ENCODE measurements around the gene TMEM158. TPM values are rescaled to one million over a fixed set of nuclear protein-coding genes. Genes with fewer than 3 reads are reported as not detected.

Gene TMEM158
- total RNA-seq, 5 donors from 2014 or later (not counting 1 experiment from before 2014, with no cell fraction given): 0.13 to 0.26 (median 0.16) TPM

- POLR2A ChIA-PET: no interaction called here
- H3K4me1 Mint-ChIP-seq: no peaks in the 10 kb centered on the region
Observed at GRCh38 chr3:45269952-45270351, 43.9 kb upstream of the TMEM158 start.

GRCh38 chr3:45267097-45267496 is 41.0 kb upstream of the TMEM158 start:
- CTCF ChIA-PET: no interaction called here
- WGBS (ENCODE audit: insufficient coverage): no CpG with 5 or more reads among the region's 2 CpGs
- H3K9me3 Mint-ChIP-seq: no peaks in the 10 kb centered on the region

More at GRCh38 chr3:45269952-45270351, 43.9 kb upstream of the TMEM158 start:
- no peaks in the 10 kb centered on the region for H3K36me3 ChIP-seq (ENCODE audit: control insufficient read depth in 2 of 2, extremely low read depth in 1 of 2, insufficient read depth in 1 of 2, low read length in 1 of 2)
- Mint-ChIP-seq H3K27me3 (peaks cover 15 to 32% of the 10 kb centered on the region in 2 donors), H3K36me3 (no peaks in the 10 kb centered on the region), H3K27ac (no peak overlapping the region), H3K4me3 (no peak overlapping the region), H3K9me3 (no peaks in the 10 kb centered on the region)
- ATAC-seq (replicated peaks in 1 of 4) (no peak), DNase-seq (no peak)
- H3K9me3 ChIP-seq: no peaks in the 10 kb centered on the region
- CTCF ChIA-PET: no interaction called here
- no CpG with 5 or more reads among the region's 2 CpGs for WGBS (ENCODE audit: insufficient coverage)
- H3K27me3 ChIP-seq (replicated peaks in 1 of 2; ENCODE audit: control insufficient read depth in 2 of 2, extremely low read depth in 1 of 2, insufficient read depth in 2 of 2, low read length in 1 of 2): peaks cover 0 to 21% of the 10 kb centered on the region in 2 experiments
- no peaks in the 10 kb centered on the region for H3K4me1 ChIP-seq (ENCODE audit: control insufficient read depth in 1 of 2, extremely low read depth in 1 of 2, insufficient read depth in 2 of 2, low read length in 2 of 2)
- no peak overlapping the region for H3K27ac ChIP-seq (ENCODE audit: low read length)
- no peak overlapping the region for H3K4me3 ChIP-seq (ENCODE audit: control insufficient read depth in 1 of 2, extremely low read depth in 1 of 2, low read length in 1 of 2)

GRCh38 chr3:45261333-45262110 is 35.4 kb upstream of the TMEM158 start:
- H3K27ac Mint-ChIP-seq: no peak overlapping the region
- H3K4me1 Mint-ChIP-seq: no peaks in the 10 kb centered on the region
- H3K9me3 ChIP-seq: no peaks in the 10 kb centered on the region
- H3K27me3 Mint-ChIP-seq: peaks cover 10 to 13% of the 10 kb centered on the region in 2 donors
- ATAC-seq (replicated peaks in 1 of 4) (no peak), DNase-seq (no peak)
- no peaks in the 10 kb centered on the region for H3K36me3 Mint-ChIP-seq
- H3K9me3 Mint-ChIP-seq: no peaks in the 10 kb centered on the region
- no peak overlapping the region for H3K4me3 Mint-ChIP-seq
- peaks cover 0 to 10% of the 10 kb centered on the region in 2 experiments for H3K27me3 ChIP-seq (replicated peaks in 1 of 2; ENCODE audit: control insufficient read depth in 2 of 2, extremely low read depth in 1 of 2, insufficient read depth in 2 of 2, low read length in 1 of 2)
- POLR2A ChIA-PET: interaction anchor here (0.5 to 0.7 kb wide), 2 partner anchors 26 to 416 kb away, joined by 3 read pairs; no protein-coding TSS in a partner anchor
- H3K36me3 ChIP-seq (ENCODE audit: control insufficient read depth in 2 of 2, extremely low read depth in 1 of 2, insufficient read depth in 1 of 2, low read length in 1 of 2): no peaks in the 10 kb centered on the region
- CTCF ChIA-PET: no interaction called here
- no peaks in the 10 kb centered on the region for H3K4me1 ChIP-seq (ENCODE audit: control insufficient read depth in 1 of 2, extremely low read depth in 1 of 2, insufficient read depth in 2 of 2, low read length in 2 of 2)
- no peak overlapping the region for H3K27ac ChIP-seq (ENCODE audit: low read length)
- no peak overlapping the region for H3K4me3 ChIP-seq (ENCODE audit: control insufficient read depth in 1 of 2, extremely low read depth in 1 of 2, low read length in 1 of 2)
- 62% methylated on average over 4 of the region's 6 CpGs for WGBS (ENCODE audit: insufficient coverage)

More at GRCh38 chr3:45267097-45267496, 41.0 kb upstream of the TMEM158 start:
- ATAC-seq (replicated peaks in 1 of 4) (no peak), DNase-seq (no peak)
- Mint-ChIP-seq H3K4me1 (no peaks in the 10 kb centered on the region), H3K36me3 (no peaks in the 10 kb centered on the region), H3K27me3 (peaks cover 7 to 12% of the 10 kb centered on the region in 2 donors), H3K4me3 (no peak overlapping the region), H3K27ac (no peak overlapping the region)
- no peaks in the 10 kb centered on the region for H3K9me3 ChIP-seq
- POLR2A ChIA-PET: no interaction called here
- peaks cover 0 to 4% of the 10 kb centered on the region in 2 experiments for H3K27me3 ChIP-seq (replicated peaks in 1 of 2; ENCODE audit: control insufficient read depth in 2 of 2, extremely low read depth in 1 of 2, insufficient read depth in 2 of 2, low read length in 1 of 2)
- no peaks in the 10 kb centered on the region for H3K36me3 ChIP-seq (ENCODE audit: control insufficient read depth in 2 of 2, extremely low read depth in 1 of 2, insufficient read depth in 1 of 2, low read length in 1 of 2)
- no peak overlapping the region for H3K4me3 ChIP-seq (ENCODE audit: control insufficient read depth in 1 of 2, extremely low read depth in 1 of 2, low read length in 1 of 2)
- no peak overlapping the region for H3K27ac ChIP-seq (ENCODE audit: low read length)
- H3K4me1 ChIP-seq (ENCODE audit: control insufficient read depth in 1 of 2, extremely low read depth in 1 of 2, insufficient read depth in 2 of 2, low read length in 2 of 2): no peaks in the 10 kb centered on the region

- Mint-ChIP-seq H3K4me1 (no peaks in the 10 kb centered on the region), H3K27ac (no peak overlapping the region), H3K9me3 (no peaks in the 10 kb centered on the region), H3K4me3 (no peak overlapping the region), H3K27me3 (peaks cover 12 to 15% of the 10 kb centered on the region in 2 donors), H3K36me3 (no peaks in the 10 kb centered on the region)
- DNase-seq (no peak), ATAC-seq (replicated peaks in 1 of 4) (no peak)
- ChIA-PET POLR2A (no interaction called here), CTCF (no interaction called here)
- H3K27ac ChIP-seq (ENCODE audit: low read length): no peak overlapping the region
- peaks cover 0 to 10% of the 10 kb centered on the region in 2 experiments for H3K27me3 ChIP-seq (replicated peaks in 1 of 2; ENCODE audit: control insufficient read depth in 2 of 2, extremely low read depth in 1 of 2, insufficient read depth in 2 of 2, low read length in 1 of 2)
- no peak overlapping the region for H3K4me3 ChIP-seq (ENCODE audit: control insufficient read depth in 1 of 2, extremely low read depth in 1 of 2, low read length in 1 of 2)
- H3K9me3 ChIP-seq: no peaks in the 10 kb centered on the region
- H3K4me1 ChIP-seq (ENCODE audit: control insufficient read depth in 1 of 2, extremely low read depth in 1 of 2, insufficient read depth in 2 of 2, low read length in 2 of 2): no peaks in the 10 kb centered on the region
- no peaks in the 10 kb centered on the region for H3K36me3 ChIP-seq (ENCODE audit: control insufficient read depth in 2 of 2, extremely low read depth in 1 of 2, insufficient read depth in 1 of 2, low read length in 1 of 2)
Observed at GRCh38 chr3:45259133-45259532, 33.0 kb upstream of the TMEM158 start.

- DNase-seq: no peak
- ATAC-seq (replicated peaks in 1 of 4): no peak
- POLR2A ChIA-PET: no interaction called here
- Mint-ChIP-seq H3K36me3 (no peaks in the 10 kb centered on the region), H3K9me3 (no peaks in the 10 kb centered on the region), H3K27me3 (peaks cover 12 to 15% of the 10 kb centered on the region in 2 donors), H3K27ac (no peak overlapping the region), H3K4me1 (no peaks in the 10 kb centered on the region), H3K4me3 (no peak overlapping the region)
- no peaks in the 10 kb centered on the region for H3K4me1 ChIP-seq (ENCODE audit: control insufficient read depth in 1 of 2, extremely low read depth in 1 of 2, insufficient read depth in 2 of 2, low read length in 2 of 2)
- H3K27me3 ChIP-seq (replicated peaks in 1 of 2; ENCODE audit: control insufficient read depth in 2 of 2, extremely low read depth in 1 of 2, insufficient read depth in 2 of 2, low read length in 1 of 2): peaks cover 0 to 10% of the 10 kb centered on the region in 2 experiments
- H3K9me3 ChIP-seq: no peaks in the 10 kb centered on the region
- no peak overlapping the region for H3K4me3 ChIP-seq (ENCODE audit: control insufficient read depth in 1 of 2, extremely low read depth in 1 of 2, low read length in 1 of 2)
- H3K36me3 ChIP-seq (ENCODE audit: control insufficient read depth in 2 of 2, extremely low read depth in 1 of 2, insufficient read depth in 1 of 2, low read length in 1 of 2): no peaks in the 10 kb centered on the region
- no peak overlapping the region for H3K27ac ChIP-seq (ENCODE audit: low read length)
- CTCF ChIA-PET: no interaction called here
- WGBS (ENCODE audit: insufficient coverage): no CpG with 5 or more reads among the region's 3 CpGs
Observed at GRCh38 chr3:45258317-45258716, 32.2 kb upstream of the TMEM158 start.

GRCh38 chr3:45253316-45253715 is 27.2 kb upstream of the TMEM158 start:
- Mint-ChIP-seq H3K9me3 (no peaks in the 10 kb centered on the region), H3K27ac (no peak overlapping the region), H3K27me3 (peaks cover 4 to 9% of the 10 kb centered on the region in 2 donors), H3K4me3 (no peak overlapping the region), H3K4me1 (no peaks in the 10 kb centered on the region), H3K36me3 (no peaks in the 10 kb centered on the region)
- H3K4me1 ChIP-seq (ENCODE audit: control insufficient read depth in 1 of 2, extremely low read depth in 1 of 2, insufficient read depth in 2 of 2, low read length in 2 of 2): no peaks in the 10 kb centered on the region
- ChIA-PET CTCF (no interaction called here), POLR2A (no interaction called here)
- H3K4me3 ChIP-seq (ENCODE audit: control insufficient read depth in 1 of 2, extremely low read depth in 1 of 2, low read length in 1 of 2): no peak overlapping the region
- WGBS (ENCODE audit: insufficient coverage): no CpG with 5 or more reads among the region's 3 CpGs
- H3K36me3 ChIP-seq (ENCODE audit: control insufficient read depth in 2 of 2, extremely low read depth in 1 of 2, insufficient read depth in 1 of 2, low read length in 1 of 2): no peaks in the 10 kb centered on the region
- no peak overlapping the region for H3K27ac ChIP-seq (ENCODE audit: low read length)
- no peak for DNase-seq
- ATAC-seq (replicated peaks in 1 of 4): no peak
- H3K9me3 ChIP-seq: no peaks in the 10 kb centered on the region
- H3K27me3 ChIP-seq (replicated peaks in 1 of 2; ENCODE audit: control insufficient read depth in 2 of 2, extremely low read depth in 1 of 2, insufficient read depth in 2 of 2, low read length in 1 of 2): peaks cover 0 to 3% of the 10 kb centered on the region in 2 experiments
